WERI-Rb-1 (cell line): Measurements from ENCODE around the gene CPSF4L.

Experiments used
- DNase-seq: peaks from one replicate; pipeline ENCODE4 v3.0.0-alpha.2; 2020
- H3K27ac ChIP-seq: fragments of 250-450 bp; sonication (Bioruptor Pico); 2 replicates; pipeline ENCODE4 v1.5.1; 2020; ENCODE audit warnings: mild to moderate bottlenecking, moderate library complexity
- H3K27me3 ChIP-seq: fragments of 250-450 bp; sonication (Bioruptor Pico); 2 replicates; pipeline ENCODE4 v1.5.1; 2021; ENCODE audit warnings: mild to moderate bottlenecking, low read depth, moderate library complexity; ENCODE audit not compliant: insufficient read depth, severe bottlenecking
- H3K36me3 ChIP-seq: fragments of 250-450 bp; sonication (Bioruptor Pico); 2 replicates; pipeline ENCODE4 v1.5.1; 2020; ENCODE audit warnings: mild to moderate bottlenecking, moderate library complexity
- H3K4me3 ChIP-seq: 2 replicates; pipeline ENCODE4 v1.5.1; 2011; ENCODE audit warnings: low read depth, mild to moderate bottlenecking, control low read depth, low read length
- H3K9me3 ChIP-seq: fragments of 250-450 bp; sonication (Bioruptor Pico); 2 replicates; pipeline ENCODE4 v1.5.1; 2021; ENCODE audit warnings: mild to moderate bottlenecking, moderate library complexity; ENCODE audit not compliant: severe bottlenecking
- CTCF ChIP-seq: IDR thresholded peaks from 2 replicates; pipeline ENCODE4 v1.5.1; 2011; ENCODE audit warnings: low read depth, mild to moderate bottlenecking, control low read depth, inconsistent platforms, low read length

The CPSF4L gene

GRCh38 chr17:73223626-73224230 is 38.0 kb downstream of the CPSF4L start:
- H3K27me3 ChIP-seq: no peaks in the 10 kb centered on the region
- no peaks in the 10 kb centered on the region for H3K9me3 ChIP-seq
- H3K27ac ChIP-seq: no peak overlapping the region
- no peak overlapping the region for H3K4me3 ChIP-seq
- TF ChIP-seq CTCF: no peak
- peaks cover 23% of the 10 kb centered on the region for H3K36me3 ChIP-seq
- no peak for DNase-seq

- Histone ChIP-seq H3K27me3 (no peaks in the 10 kb centered on the region), H3K4me3 (no peak overlapping the region), H3K9me3 (no peaks in the 10 kb centered on the region), H3K36me3 (peaks cover 44% of the 10 kb centered on the region), H3K27ac (no peak overlapping the region)
- peak; percentile 37 for TF ChIP-seq CTCF
- DNase-seq: no peak
Observed at GRCh38 chr17:73215447-73215846, 46.2 kb downstream of the CPSF4L start.

- Histone ChIP-seq H3K9me3 (no peaks in the 10 kb centered on the region), H3K27ac (no peak overlapping the region), H3K4me3 (no peak overlapping the region), H3K36me3 (peaks cover 47% of the 10 kb centered on the region), H3K27me3 (no peaks in the 10 kb centered on the region)
- no peak for DNase-seq
- no peak for TF ChIP-seq CTCF
Observed at GRCh38 chr17:73214851-73215250, 46.8 kb downstream of the CPSF4L start.

GRCh38 chr17:73214008-73214407 is 47.7 kb downstream of the CPSF4L start:
- peaks cover 55% of the 10 kb centered on the region for H3K36me3 ChIP-seq
- no peak for TF ChIP-seq CTCF
- H3K4me3 ChIP-seq: no peak overlapping the region
- no peaks in the 10 kb centered on the region for H3K27me3 ChIP-seq
- H3K27ac ChIP-seq: no peak overlapping the region
- H3K9me3 ChIP-seq: no peaks in the 10 kb centered on the region
- DNase-seq: no peak

- peaks cover 60% of the 10 kb centered on the region for H3K36me3 ChIP-seq
- H3K9me3 ChIP-seq: no peaks in the 10 kb centered on the region
- H3K27me3 ChIP-seq: no peaks in the 10 kb centered on the region
- no peak overlapping the region for H3K27ac ChIP-seq
- no peak for TF ChIP-seq CTCF
- no peak for DNase-seq
- H3K4me3 ChIP-seq: no peak overlapping the region
Observed at GRCh38 chr17:73211745-73212144, 49.9 kb downstream of the CPSF4L start.
